OCI-LY1 (cell line): ENCODE results near the gene SNRK.
"Not testable (repeated sequence)": the region's sequence is repeated elsewhere in the genome, so short reads cannot be mapped to it uniquely, and the experiment has no call there.

Experiments
- H2AFZ ChIP-seq: fragments of 200-600 bp; sonication (generic), shearing (Covaris generic); 2 replicates; pipeline ENCODE4 v1.6.0; 2014; ENCODE audit warnings: antibody characterized with exemption, mild to moderate bottlenecking, low read length
- H3F3A ChIP-seq: fragments of 200-600 bp; sonication (generic), shearing (Covaris generic); 2 replicates; pipeline ENCODE4 v1.6.0; 2014; ENCODE audit warnings: mild to moderate bottlenecking, antibody characterized with exemption, low read length, moderate library complexity; ENCODE audit not compliant: insufficient read depth
- H3K27ac ChIP-seq: fragments of 200-600 bp; sonication (generic); 2 replicates; pipeline ENCODE4 v1.5.1; 2014; ENCODE audit warnings: low read length, mixed run types, mild to moderate bottlenecking, low read depth; ENCODE audit not compliant: poor library complexity, severe bottlenecking
- H3K27me3 ChIP-seq: fragments of 200-600 bp; sonication (generic); 2 replicates; pipeline ENCODE4 v1.6.0; 2014; ENCODE audit warnings: antibody characterized with exemption, mild to moderate bottlenecking, low read length, moderate library complexity; ENCODE audit not compliant: insufficient read depth
- H3K36me3 ChIP-seq: fragments of 200-600 bp; sonication (generic); 2 replicates; pipeline ENCODE4 v1.6.1; 2014; ENCODE audit warnings: mild to moderate bottlenecking, antibody characterized with exemption, low read length, moderate library complexity, mixed read lengths; ENCODE audit not compliant: insufficient read depth
- H3K4me1 ChIP-seq: fragments of 200-600 bp; sonication (generic); 2 replicates; pipeline ENCODE4 v1.5.1; 2014; ENCODE audit warnings: mild to moderate bottlenecking, low read length, moderate library complexity; ENCODE audit not compliant: insufficient read depth, severe bottlenecking
- H3K4me2 ChIP-seq: fragments of 200-600 bp; sonication (generic), shearing (Covaris generic); 2 replicates; pipeline ENCODE4 v1.6.1; 2014; ENCODE audit warnings: low read length
- H3K4me3 ChIP-seq: fragments of 200-600 bp; sonication (generic); 2 replicates; pipeline ENCODE4 v1.5.1; 2014; ENCODE audit warnings: low read length, low read depth, mild to moderate bottlenecking, mixed read lengths; ENCODE audit not compliant: poor library complexity, severe bottlenecking
- H3K79me2 ChIP-seq: fragments of 200-600 bp; shearing (Covaris generic); 2 replicates; pipeline ENCODE4 v1.6.1; 2016; ENCODE audit warnings: mixed run types, low read length, mixed read lengths; ENCODE audit not compliant: insufficient read depth
- H3K9ac ChIP-seq: fragments of 200-600 bp; sonication (generic), shearing (Covaris generic); 2 replicates; pipeline ENCODE4 v1.6.1; 2014; ENCODE audit warnings: mild to moderate bottlenecking, low read length, mixed read lengths
- H3K9me2 ChIP-seq: fragments of 200-600 bp; sonication (generic), shearing (Covaris generic); 2 replicates; pipeline ENCODE4 v1.6.1; 2014; ENCODE audit warnings: low read depth, mild to moderate bottlenecking, low read length, mixed read lengths
- H3K9me3 ChIP-seq: fragments of 200-600 bp; shearing (Covaris generic); 2 replicates; pipeline ENCODE4 v1.6.1; 2014; ENCODE audit warnings: low read length, mixed read lengths
- H4K20me1 ChIP-seq: fragments of 200-600 bp; sonication (generic), shearing (Covaris generic); 2 replicates; pipeline ENCODE4 v1.6.0; 2016; ENCODE audit warnings: mild to moderate bottlenecking, low read length; ENCODE audit not compliant: insufficient read depth
- EZH2 ChIP-seq: fragments of 200-600 bp; sonication (generic), shearing (Covaris generic); IDR thresholded peaks from 2 replicates; pipeline ENCODE4 v1.8.0; 2017; ENCODE audit warnings: borderline replicate concordance, mixed run types, mild to moderate bottlenecking, antibody characterized with exemption, low read length, moderate library complexity, mixed read lengths
- TF ChIP-seq, protein P1 (sequence below): fragments of 200-600 bp; sonication (generic), shearing (Covaris generic); IDR thresholded peaks from 2 replicates; pipeline ENCODE4 v1.5.1; 2017; ENCODE audit warnings: mild to moderate bottlenecking, antibody characterized with exemption, low read length, moderate library complexity, mixed read lengths

SNRK gene

GRCh38 chr3:43353923-43354670 lies 67.8 kb downstream of the SNRK start:
- TF ChIP-seq, protein P1, sequence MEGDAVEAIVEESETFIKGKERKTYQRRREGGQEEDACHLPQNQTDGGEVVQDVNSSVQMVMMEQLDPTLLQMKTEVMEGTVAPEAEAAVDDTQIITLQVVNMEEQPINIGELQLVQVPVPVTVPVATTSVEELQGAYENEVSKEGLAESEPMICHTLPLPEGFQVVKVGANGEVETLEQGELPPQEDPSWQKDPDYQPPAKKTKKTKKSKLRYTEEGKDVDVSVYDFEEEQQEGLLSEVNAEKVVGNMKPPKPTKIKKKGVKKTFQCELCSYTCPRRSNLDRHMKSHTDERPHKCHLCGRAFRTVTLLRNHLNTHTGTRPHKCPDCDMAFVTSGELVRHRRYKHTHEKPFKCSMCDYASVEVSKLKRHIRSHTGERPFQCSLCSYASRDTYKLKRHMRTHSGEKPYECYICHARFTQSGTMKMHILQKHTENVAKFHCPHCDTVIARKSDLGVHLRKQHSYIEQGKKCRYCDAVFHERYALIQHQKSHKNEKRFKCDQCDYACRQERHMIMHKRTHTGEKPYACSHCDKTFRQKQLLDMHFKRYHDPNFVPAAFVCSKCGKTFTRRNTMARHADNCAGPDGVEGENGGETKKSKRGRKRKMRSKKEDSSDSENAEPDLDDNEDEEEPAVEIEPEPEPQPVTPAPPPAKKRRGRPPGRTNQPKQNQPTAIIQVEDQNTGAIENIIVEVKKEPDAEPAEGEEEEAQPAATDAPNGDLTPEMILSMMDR = no peak
- Histone ChIP-seq H3K79me2 (no peaks in the 10 kb centered on the region), H4K20me1 (no peaks in the 10 kb centered on the region), H3F3A (no peaks in the 10 kb centered on the region), H3K4me3 (no peak overlapping the region), H3K27ac (no peak overlapping the region), H3K4me2 (no peak overlapping the region), H3K9me3 (peaks cover 10% of the 10 kb centered on the region), H3K36me3 (peaks cover 17% of the 10 kb centered on the region), H3K27me3 (no peaks in the 10 kb centered on the region), H2AFZ (no peak overlapping the region), H3K4me1 (no peaks in the 10 kb centered on the region), H3K9me2 (no peaks in the 10 kb centered on the region), H3K9ac (no peak overlapping the region)

GRCh38 chr3:43356033-43356432 lies 69.7 kb downstream of the SNRK start:
- not testable (repeated sequence) for H3K79me2 ChIP-seq, H3K9me2 ChIP-seq, H3K4me2 ChIP-seq, H3K36me3 ChIP-seq, H3K4me3 ChIP-seq, H3K4me1 ChIP-seq, H3F3A ChIP-seq, H3K27me3 ChIP-seq, H3K9ac ChIP-seq, H3K27ac ChIP-seq, H4K20me1 ChIP-seq, H2AFZ ChIP-seq
- H3K9me3 ChIP-seq = peaks cover 10% of the 10 kb centered on the region

DNA sequence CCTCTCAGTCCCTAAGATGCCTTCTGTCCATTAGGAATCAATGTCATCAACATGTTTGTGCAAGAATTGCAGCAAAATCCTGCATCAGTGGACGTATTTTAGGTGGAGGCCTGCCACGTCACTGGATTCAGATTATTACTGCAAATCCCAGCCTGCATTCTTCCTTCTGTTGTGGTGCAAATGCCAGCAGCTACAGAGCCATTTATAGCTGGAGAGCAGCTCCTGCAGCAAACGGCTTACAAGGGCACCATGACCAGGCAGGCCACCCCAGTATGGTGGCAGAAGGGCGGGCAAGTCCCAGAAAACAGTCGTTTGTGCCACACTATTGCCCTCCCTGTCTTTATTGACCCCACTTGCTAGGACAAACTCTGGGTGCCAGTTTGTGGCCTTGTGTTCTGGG lies 74.7 kb downstream of the SNRK start:
- no peak overlapping the region for H2AFZ ChIP-seq
- no peak overlapping the region for H3K4me2 ChIP-seq
- no peaks in the 10 kb centered on the region for H3F3A ChIP-seq
- H3K9ac ChIP-seq = no peak overlapping the region
- H3K36me3 ChIP-seq = no peaks in the 10 kb centered on the region
- no peaks in the 10 kb centered on the region for H3K9me3 ChIP-seq
- H3K4me3 ChIP-seq = no peak overlapping the region
- H4K20me1 ChIP-seq = no peaks in the 10 kb centered on the region
- no peaks in the 10 kb centered on the region for H3K4me1 ChIP-seq
- TF ChIP-seq EZH2 = no peak
- TF ChIP-seq, protein P1 = no peak
- H3K27me3 ChIP-seq = no peaks in the 10 kb centered on the region
- H3K27ac ChIP-seq = no peak overlapping the region
- no peaks in the 10 kb centered on the region for H3K9me2 ChIP-seq
- H3K79me2 ChIP-seq = no peaks in the 10 kb centered on the region

- Histone ChIP-seq H3F3A (no peaks in the 10 kb centered on the region), H3K79me2 (no peaks in the 10 kb centered on the region), H4K20me1 (no peaks in the 10 kb centered on the region), H2AFZ (no peak overlapping the region), H3K9me2 (no peaks in the 10 kb centered on the region), H3K4me1 (no peaks in the 10 kb centered on the region), H3K9ac (no peak overlapping the region), H3K9me3 (no peaks in the 10 kb centered on the region), H3K4me2 (no peak overlapping the region), H3K27ac (no peak overlapping the region), H3K27me3 (no peaks in the 10 kb centered on the region), H3K36me3 (no peaks in the 10 kb centered on the region), H3K4me3 (no peak overlapping the region)
- TF ChIP-seq, protein P1 = no peak
- no peak for TF ChIP-seq EZH2
These were observed 75.8 kb downstream of the SNRK start for GRCh38 chr3:43362183-43362582.
